Liver (tissue), 9 donors: ENCODE measurements around the gene ING5. TPM values are rescaled to one million over a fixed set of nuclear protein-coding genes. Genes with fewer than 3 reads are reported as not detected.
A peak's percentile ranks its signal among the peaks of the same experiment; 100 is the strongest.

Source experiments
- DNase-seq: peaks from one replicate; pipeline ENCODE4 v3.0.0-alpha.2; 2017; ENCODE audit warnings: low spot score
- H3K27ac ChIP-seq, 2 donors: one replicate each; pipeline ENCODE4 v1.7.0; 2013; ENCODE audit warnings: inconsistent platforms in 2 of 2, low read length in 2 of 2, control low read depth in 1 of 2, low read depth in 1 of 2, mild to moderate bottlenecking in 1 of 2
- H3K27me3 ChIP-seq, 4 donors: one replicate each; pipeline versions ENCODE4 v1.6.1 to v1.7.0; 2013; ENCODE audit warnings: low read length in 3 of 4, inconsistent platforms in 1 of 4, mild to moderate bottlenecking in 1 of 4, moderate library complexity in 1 of 4; ENCODE audit not compliant: control insufficient read depth in 4 of 4, insufficient read depth in 4 of 4
- H3K36me3 ChIP-seq, 4 donors: one replicate each; pipeline versions ENCODE4 v1.6.1 to v1.7.0; 2013; ENCODE audit warnings: low read length in 3 of 4, mild to moderate bottlenecking in 3 of 4, low read depth in 1 of 4, moderate library complexity in 1 of 4; ENCODE audit not compliant: control insufficient read depth in 4 of 4, insufficient read depth in 3 of 4
- H3K4me1 ChIP-seq, 4 donors: one replicate each; pipeline versions ENCODE4 v1.6.1 to v1.7.0; 2013; ENCODE audit warnings: low read length in 3 of 4, mild to moderate bottlenecking in 3 of 4, moderate library complexity in 1 of 4; ENCODE audit not compliant: control insufficient read depth in 4 of 4, insufficient read depth in 4 of 4
- H3K4me3 ChIP-seq, 3 donors: one replicate each; pipeline versions ENCODE4 v1.6.1 to v1.7.0; 2013; ENCODE audit warnings: low read length in 3 of 3, control low read depth in 1 of 3, low read depth in 1 of 3, mild to moderate bottlenecking in 1 of 3
- H3K9ac ChIP-seq, 2 donors: one replicate each; pipeline ENCODE4 v1.7.0; 2013; ENCODE audit warnings: low read length in 2 of 2, mild to moderate bottlenecking in 2 of 2, moderate library complexity in 2 of 2, control low read depth in 1 of 2, low read depth in 1 of 2
- H3K9me3 ChIP-seq, 4 donors: one replicate each; pipeline versions ENCODE4 v1.6.1 to v1.7.0; 2013; ENCODE audit warnings: low read length in 3 of 4; ENCODE audit not compliant: control insufficient read depth in 4 of 4
- EGR1 ChIP-seq, 2 donors: IDR thresholded peaks; 2 replicates each; pipeline ENCODE4 v1.6.1; 2016 to 2018; ENCODE audit warnings: antibody characterized with exemption in 2 of 2, low read depth in 2 of 2
- FOXA1 ChIP-seq: IDR thresholded peaks from 2 replicates; pipeline ENCODE4 v1.6.1; 2016; ENCODE audit warnings: antibody characterized with exemption
- HNF4G ChIP-seq: IDR thresholded peaks from 2 replicates; pipeline ENCODE4 v1.6.1; 2016; ENCODE audit warnings: antibody characterized with exemption
- JUND ChIP-seq, 2 donors: IDR thresholded peaks; 2 replicates each; pipeline ENCODE4 v1.6.1; 2016; ENCODE audit warnings: antibody characterized with exemption in 2 of 2
- NR2F2 ChIP-seq: IDR thresholded peaks from 2 replicates; pipeline ENCODE4 v1.6.1; 2016; ENCODE audit warnings: antibody characterized with exemption
- RAD21 ChIP-seq, 2 donors: IDR thresholded peaks; 2 replicates each; pipeline ENCODE4 v1.6.1; 2016; ENCODE audit warnings: antibody characterized with exemption in 2 of 2, mild to moderate bottlenecking in 2 of 2
- RXRA ChIP-seq, 2 donors: IDR thresholded peaks; 2 replicates each; pipeline ENCODE4 v1.6.1; 2017 to 2018; ENCODE audit warnings: antibody characterized with exemption in 2 of 2, mild to moderate bottlenecking in 1 of 2
- SP1 ChIP-seq: IDR thresholded peaks from 2 replicates; pipeline ENCODE4 v1.6.1; 2018; ENCODE audit warnings: antibody characterized with exemption, mild to moderate bottlenecking
- TAF1 ChIP-seq: conservative IDR thresholded peaks from 2 replicates; pipeline ENCODE4 v1.6.1; 2016; ENCODE audit warnings: antibody characterized with exemption, mild to moderate bottlenecking
- YY1 ChIP-seq: IDR thresholded peaks from 2 replicates; pipeline ENCODE4 v1.6.1; 2016; ENCODE audit warnings: antibody characterized with exemption, mild to moderate bottlenecking
- WGBS: extraction: QIAGEN DNeasy Blood & Tissue Kit; methylation state at CpG from one replicate; pipeline ENCODE4 v1.1.7; 2013; 5-methylcytosine and 5-hydroxymethylcytosine counted together
- polyA plus RNA-seq, 2 donors: library from polyadenylated mRNA; stranded (reverse) in 1 of 2; unstranded in 1 of 2; fragments of 200-250 nt in 1 of 2; fragments of >200 nt in 1 of 2; fragmentation: Nextera tagmentation in 1 of 2; extraction: Ambion mirVana in 1 of 2; gene quantifications; one replicate each; pipeline versions ENCODE4 v1.2.1 to v1.2.3, GENCODE V29; 2013 to 2015
- total RNA-seq, 2 donors: library from RNA; depleted of rRNA; stranded (reverse); fragments of >200 nt; gene quantifications; one replicate each; pipeline ENCODE4 v1.2.3, GENCODE V29; 2014
- TF ChIP-seq, protein P1 (sequence below): IDR thresholded peaks from 2 replicates; pipeline ENCODE4 v1.6.1; 2016; ENCODE audit warnings: antibody characterized with exemption
- TF ChIP-seq, protein P2 (sequence below): IDR thresholded peaks from 2 replicates; pipeline ENCODE4 v1.6.1; 2016; ENCODE audit warnings: antibody characterized with exemption
- TF ChIP-seq, protein P3 (sequence below): IDR thresholded peaks from 2 replicates; pipeline ENCODE4 v1.6.1; 2016; ENCODE audit warnings: antibody characterized with exemption, mild to moderate bottlenecking
- TF ChIP-seq, protein P4 (sequence below): fragments of 150-350 bp; IDR thresholded peaks from 2 replicates; pipeline ENCODE4 v1.5.1; 2017; ENCODE audit warnings: improper control_type of control experiment, low read depth, low read length; ENCODE audit not compliant: missing input control
- donor health status: healthy.
- donor health status: healthy.
- donor health status: healthy.
- donor health status: healthy.
- donor health status: healthy.

Gene ING5
- total and polyA plus RNA-seq, 4 donors, result 7.2 to 24.2 (median 13.9) TPM

DNA sequence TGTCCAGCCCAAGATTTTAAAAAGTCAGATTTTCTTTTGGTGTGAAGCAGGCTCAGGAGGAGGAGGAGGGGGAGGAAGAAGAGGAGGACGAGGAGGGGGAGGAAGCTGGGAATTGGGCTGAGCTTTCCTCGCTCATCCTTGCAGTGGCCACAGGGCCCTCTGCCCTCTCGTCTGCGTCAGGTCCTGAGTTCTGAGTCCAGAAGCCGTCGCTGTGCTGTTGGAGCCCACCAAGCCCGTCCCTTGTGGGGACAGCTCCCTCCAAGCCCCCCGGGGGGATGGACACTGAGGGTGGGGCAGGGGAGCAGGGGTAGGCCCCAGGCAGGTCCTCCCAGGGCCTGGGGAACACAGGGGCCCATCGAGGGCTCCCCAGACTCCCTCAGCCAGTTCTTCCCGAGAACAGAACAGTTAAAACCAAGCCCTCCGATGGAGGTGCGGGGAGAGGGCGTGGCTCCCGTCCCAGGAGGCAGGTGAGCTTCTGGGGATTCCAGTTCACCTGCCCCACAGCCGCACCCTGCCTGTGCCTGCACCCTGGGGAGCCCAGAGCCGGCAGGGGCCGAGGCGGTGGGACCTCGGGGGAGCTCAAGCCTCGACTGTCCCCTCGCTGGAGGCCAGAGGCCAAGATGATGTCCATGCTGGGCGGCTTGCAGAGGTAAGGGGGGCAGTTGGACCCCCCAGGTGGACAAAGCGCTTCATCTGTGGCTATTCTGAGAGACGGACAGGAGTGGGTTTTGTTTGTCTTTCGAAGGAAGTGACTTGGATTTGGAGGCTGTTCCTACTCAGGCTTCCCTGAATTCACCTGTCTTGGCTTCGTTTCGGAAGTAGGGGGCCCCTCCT lies 74.7 kb downstream of the ING5 start, which contains the start of gene GAL3ST2:
Gene GAL3ST2 (plus strand): TSS at position 487 of the 834 bp plus-strand sequence. CDS start 134 bp downstream, at position 621.
- Histone ChIP-seq H3K9ac (no peak within 1 kb of the TSS), H3K36me3 (no peaks in the 10 kb centered on the region), H3K27ac (no peak within 1 kb of the TSS), H3K9me3 (no peaks in the 10 kb centered on the region), H3K27me3 (no peaks in the 10 kb centered on the region), H3K4me3 (no peak within 1 kb of the TSS), H3K4me1 (peaks cover 4 to 37% (median 22%) of the 10 kb centered on the region in 4 donors)
- 79% methylated on average over 27 of the region's 27 CpGs for WGBS
- TF ChIP-seq RAD21 (IDR thresholded peaks at IDR 0.05) (no peak), EGR1 (IDR thresholded peaks at IDR 0.05; ENCODE audit: low read depth in 2 of 2) (no peak), HNF4G (no peak), FOXA1 (no peak), RXRA (IDR thresholded peaks at IDR 0.05) (no peak), TAF1 (no peak), JUND (IDR thresholded peaks at IDR 0.05) (no peak), NR2F2 (no peak), SP1 (no peak), YY1 (no peak)
- TF ChIP-seq, protein P1, sequence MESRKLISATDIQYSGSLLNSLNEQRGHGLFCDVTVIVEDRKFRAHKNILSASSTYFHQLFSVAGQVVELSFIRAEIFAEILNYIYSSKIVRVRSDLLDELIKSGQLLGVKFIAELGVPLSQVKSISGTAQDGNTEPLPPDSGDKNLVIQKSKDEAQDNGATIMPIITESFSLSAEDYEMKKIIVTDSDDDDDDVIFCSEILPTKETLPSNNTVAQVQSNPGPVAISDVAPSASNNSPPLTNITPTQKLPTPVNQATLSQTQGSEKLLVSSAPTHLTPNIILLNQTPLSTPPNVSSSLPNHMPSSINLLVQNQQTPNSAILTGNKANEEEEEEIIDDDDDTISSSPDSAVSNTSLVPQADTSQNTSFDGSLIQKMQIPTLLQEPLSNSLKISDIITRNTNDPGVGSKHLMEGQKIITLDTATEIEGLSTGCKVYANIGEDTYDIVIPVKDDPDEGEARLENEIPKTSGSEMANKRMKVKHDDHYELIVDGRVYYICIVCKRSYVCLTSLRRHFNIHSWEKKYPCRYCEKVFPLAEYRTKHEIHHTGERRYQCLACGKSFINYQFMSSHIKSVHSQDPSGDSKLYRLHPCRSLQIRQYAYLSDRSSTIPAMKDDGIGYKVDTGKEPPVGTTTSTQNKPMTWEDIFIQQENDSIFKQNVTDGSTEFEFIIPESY, result no peak
- TF ChIP-seq, protein P2, sequence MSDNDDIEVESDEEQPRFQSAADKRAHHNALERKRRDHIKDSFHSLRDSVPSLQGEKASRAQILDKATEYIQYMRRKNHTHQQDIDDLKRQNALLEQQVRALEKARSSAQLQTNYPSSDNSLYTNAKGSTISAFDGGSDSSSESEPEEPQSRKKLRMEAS, result no peak
- TF ChIP-seq, protein P3, sequence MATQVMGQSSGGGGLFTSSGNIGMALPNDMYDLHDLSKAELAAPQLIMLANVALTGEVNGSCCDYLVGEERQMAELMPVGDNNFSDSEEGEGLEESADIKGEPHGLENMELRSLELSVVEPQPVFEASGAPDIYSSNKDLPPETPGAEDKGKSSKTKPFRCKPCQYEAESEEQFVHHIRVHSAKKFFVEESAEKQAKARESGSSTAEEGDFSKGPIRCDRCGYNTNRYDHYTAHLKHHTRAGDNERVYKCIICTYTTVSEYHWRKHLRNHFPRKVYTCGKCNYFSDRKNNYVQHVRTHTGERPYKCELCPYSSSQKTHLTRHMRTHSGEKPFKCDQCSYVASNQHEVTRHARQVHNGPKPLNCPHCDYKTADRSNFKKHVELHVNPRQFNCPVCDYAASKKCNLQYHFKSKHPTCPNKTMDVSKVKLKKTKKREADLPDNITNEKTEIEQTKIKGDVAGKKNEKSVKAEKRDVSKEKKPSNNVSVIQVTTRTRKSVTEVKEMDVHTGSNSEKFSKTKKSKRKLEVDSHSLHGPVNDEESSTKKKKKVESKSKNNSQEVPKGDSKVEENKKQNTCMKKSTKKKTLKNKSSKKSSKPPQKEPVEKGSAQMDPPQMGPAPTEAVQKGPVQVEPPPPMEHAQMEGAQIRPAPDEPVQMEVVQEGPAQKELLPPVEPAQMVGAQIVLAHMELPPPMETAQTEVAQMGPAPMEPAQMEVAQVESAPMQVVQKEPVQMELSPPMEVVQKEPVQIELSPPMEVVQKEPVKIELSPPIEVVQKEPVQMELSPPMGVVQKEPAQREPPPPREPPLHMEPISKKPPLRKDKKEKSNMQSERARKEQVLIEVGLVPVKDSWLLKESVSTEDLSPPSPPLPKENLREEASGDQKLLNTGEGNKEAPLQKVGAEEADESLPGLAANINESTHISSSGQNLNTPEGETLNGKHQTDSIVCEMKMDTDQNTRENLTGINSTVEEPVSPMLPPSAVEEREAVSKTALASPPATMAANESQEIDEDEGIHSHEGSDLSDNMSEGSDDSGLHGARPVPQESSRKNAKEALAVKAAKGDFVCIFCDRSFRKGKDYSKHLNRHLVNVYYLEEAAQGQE, result no peak
- TF ChIP-seq, protein P4, sequence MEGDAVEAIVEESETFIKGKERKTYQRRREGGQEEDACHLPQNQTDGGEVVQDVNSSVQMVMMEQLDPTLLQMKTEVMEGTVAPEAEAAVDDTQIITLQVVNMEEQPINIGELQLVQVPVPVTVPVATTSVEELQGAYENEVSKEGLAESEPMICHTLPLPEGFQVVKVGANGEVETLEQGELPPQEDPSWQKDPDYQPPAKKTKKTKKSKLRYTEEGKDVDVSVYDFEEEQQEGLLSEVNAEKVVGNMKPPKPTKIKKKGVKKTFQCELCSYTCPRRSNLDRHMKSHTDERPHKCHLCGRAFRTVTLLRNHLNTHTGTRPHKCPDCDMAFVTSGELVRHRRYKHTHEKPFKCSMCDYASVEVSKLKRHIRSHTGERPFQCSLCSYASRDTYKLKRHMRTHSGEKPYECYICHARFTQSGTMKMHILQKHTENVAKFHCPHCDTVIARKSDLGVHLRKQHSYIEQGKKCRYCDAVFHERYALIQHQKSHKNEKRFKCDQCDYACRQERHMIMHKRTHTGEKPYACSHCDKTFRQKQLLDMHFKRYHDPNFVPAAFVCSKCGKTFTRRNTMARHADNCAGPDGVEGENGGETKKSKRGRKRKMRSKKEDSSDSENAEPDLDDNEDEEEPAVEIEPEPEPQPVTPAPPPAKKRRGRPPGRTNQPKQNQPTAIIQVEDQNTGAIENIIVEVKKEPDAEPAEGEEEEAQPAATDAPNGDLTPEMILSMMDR, result no peak
- DNase-seq, result peak; percentile 27

DNA sequence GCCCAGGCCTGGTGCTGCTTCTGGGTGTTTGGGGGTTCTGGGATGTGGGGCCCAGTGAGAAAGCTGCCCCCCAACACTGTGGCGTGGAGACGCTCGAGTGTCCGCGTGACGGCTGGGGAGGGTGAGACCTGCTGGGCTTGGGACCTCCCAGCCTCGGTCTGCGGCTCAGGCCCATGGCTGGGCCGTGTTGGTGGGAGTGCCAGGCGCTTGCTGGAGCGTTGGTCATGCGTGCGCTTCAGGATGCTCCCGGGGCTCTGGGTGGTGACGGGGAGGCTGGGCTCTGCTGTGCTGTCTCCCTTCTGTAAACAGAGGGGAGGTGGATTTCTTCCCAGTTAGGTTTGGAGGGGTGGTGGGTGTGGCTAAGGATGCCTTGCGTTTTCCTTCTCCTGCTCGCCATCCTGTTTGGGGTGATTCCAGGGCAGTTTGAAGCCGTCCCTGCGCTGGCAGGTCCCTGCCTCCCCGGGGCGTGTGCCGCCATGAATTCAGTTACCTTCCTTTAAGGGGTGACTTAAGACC lies 75.4 kb downstream of the ING5 start:
- 87% methylated on average over 22 of the region's 22 CpGs for WGBS
- DNase-seq, result peak; percentile 20
- no peaks in the 10 kb centered on the region for H3K36me3 ChIP-seq
- H3K9me3 ChIP-seq, result no peaks in the 10 kb centered on the region
- TF ChIP-seq NR2F2, result no peak
- no peak overlapping the region for H3K27ac ChIP-seq
- H3K4me3 ChIP-seq, result no peak overlapping the region
- no peaks in the 10 kb centered on the region for H3K27me3 ChIP-seq
- H3K9ac ChIP-seq, result no peak overlapping the region
- peaks cover 2 to 34% (median 25%) of the 10 kb centered on the region in 4 donors for H3K4me1 ChIP-seq
